GM10248 (cell line): ENCODE results near the gene SPEM2.

ENCODE experiments used
- CTCF ChIA-PET: fragments of 300-600 bp; sonication (Branson Sonifier 250); formaldehyde crosslinking; extraction: SDS; loops from one replicate; lab custom pipeline; 2021; ENCODE audit warnings: antibody characterized with exemption; lab: Yijun Ruan, JAX
- POLR2A ChIA-PET: fragments of 350-650 bp; sonication (Branson Sonifier 250); formaldehyde crosslinking; extraction: SDS; loops from one replicate; lab custom pipeline; 2020; ENCODE audit warnings: antibody characterized with exemption; lab: Yijun Ruan, JAX
- DNase-seq: peaks from one replicate; pipeline ENCODE4 v3.0.0; 2012; ENCODE audit errors: extremely low spot score
- TF ChIP-seq, protein P1 (sequence below): IDR thresholded peaks from 2 replicates; pipeline ENCODE4 v1.5.1; 2012; ENCODE audit warnings: mild to moderate bottlenecking, low read depth; ENCODE audit errors: extremely low read depth, missing control alignments, control extremely low read depth

The SPEM2 gene

DNA sequence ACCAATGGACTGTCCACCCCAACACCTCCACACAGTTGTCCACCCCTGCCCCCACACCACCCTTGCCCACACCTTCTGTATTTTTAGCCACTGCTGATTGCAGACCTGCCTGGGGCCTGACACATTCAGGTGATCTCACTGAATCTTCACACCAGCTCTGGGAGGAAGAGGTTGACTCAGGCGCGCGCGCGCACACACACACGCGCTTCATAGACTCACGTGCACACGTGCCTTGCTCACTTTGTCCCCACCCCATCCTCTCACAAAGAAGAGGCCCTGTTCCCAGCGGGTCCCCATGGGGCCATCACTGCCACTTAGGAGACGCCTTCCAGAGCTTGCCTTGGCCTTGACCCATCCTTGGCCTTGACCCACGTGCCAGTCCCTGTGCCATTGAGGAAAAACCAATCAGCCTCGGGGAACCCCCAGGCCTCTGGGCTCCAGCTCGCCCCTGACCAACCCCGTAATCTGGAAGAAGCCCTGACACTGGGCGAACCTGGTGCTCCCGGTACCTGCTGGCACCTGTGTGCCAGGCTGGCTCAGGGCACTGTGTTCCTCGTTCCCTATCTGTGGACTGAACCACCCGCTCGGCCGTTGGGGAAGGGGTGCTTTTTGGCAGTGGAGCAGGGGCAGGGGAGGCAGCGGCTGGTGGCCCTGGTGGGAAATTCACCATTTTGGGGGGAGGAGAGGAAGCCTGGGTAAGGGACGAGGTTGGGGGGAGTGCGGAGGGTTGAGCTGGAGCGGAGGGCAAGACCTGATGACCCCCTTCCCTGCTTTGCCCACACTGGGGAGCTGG is 14.6 kb upstream of the SPEM2 start:
- CTCF ChIA-PET: no interaction called here
- TF ChIP-seq, protein P1, sequence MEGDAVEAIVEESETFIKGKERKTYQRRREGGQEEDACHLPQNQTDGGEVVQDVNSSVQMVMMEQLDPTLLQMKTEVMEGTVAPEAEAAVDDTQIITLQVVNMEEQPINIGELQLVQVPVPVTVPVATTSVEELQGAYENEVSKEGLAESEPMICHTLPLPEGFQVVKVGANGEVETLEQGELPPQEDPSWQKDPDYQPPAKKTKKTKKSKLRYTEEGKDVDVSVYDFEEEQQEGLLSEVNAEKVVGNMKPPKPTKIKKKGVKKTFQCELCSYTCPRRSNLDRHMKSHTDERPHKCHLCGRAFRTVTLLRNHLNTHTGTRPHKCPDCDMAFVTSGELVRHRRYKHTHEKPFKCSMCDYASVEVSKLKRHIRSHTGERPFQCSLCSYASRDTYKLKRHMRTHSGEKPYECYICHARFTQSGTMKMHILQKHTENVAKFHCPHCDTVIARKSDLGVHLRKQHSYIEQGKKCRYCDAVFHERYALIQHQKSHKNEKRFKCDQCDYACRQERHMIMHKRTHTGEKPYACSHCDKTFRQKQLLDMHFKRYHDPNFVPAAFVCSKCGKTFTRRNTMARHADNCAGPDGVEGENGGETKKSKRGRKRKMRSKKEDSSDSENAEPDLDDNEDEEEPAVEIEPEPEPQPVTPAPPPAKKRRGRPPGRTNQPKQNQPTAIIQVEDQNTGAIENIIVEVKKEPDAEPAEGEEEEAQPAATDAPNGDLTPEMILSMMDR: no peak
- POLR2A ChIA-PET: no interaction called here
- no peak for DNase-seq

DNA sequence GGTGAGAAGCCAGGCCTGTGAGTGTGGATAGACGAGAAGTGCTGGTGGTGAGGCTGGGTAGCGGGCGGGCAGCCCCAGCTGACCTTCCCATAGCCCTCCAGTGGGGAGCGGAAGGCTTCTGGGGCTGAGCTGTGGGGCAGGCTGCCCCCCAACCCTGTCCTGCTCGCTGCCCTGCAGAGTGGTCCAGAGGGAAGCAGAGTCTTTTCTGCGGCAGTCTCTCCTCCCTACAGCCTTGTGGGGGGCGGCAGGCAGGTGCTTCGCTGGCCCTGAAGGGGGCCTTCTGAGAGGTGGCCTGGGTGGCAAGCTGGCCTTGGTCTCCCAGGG is 14.0 kb upstream of the SPEM2 start:
- DNase-seq: no peak
- TF ChIP-seq, protein P1: no peak
- ChIA-PET CTCF (no interaction called here), POLR2A (no interaction called here)

DNA sequence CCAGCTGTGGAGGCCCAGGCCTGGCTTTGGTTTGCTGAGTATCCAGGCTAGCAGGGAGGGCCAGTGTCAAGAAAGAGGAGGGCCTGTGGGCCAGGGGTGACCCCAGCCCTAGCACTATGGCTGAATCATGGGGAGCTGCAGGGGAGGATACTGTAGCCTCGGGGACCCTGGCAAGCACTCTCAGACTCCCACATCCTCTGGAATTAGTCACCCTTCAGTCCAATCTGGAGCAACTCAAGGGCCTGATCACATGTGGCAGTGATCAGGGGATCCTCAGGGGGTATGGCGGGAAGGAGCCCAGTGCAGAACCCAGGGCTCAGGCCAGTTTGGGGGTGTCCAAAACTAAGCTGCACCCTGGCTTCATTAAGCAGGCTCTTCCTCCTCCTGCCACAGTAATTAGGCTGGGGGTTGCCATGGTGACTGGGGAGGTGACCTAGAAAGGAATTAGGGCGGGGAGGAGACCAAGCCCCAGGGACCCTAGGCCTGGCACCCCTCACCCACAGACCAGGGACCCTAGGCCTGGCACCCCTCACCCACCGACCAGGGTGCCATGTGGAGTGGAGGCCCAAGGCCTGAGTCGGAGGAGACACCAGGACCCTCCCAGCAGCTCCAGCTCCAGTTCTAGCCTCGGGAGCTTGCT is 11.9 kb upstream of the SPEM2 start:
- no peak for DNase-seq
- POLR2A ChIA-PET: no interaction called here
- CTCF ChIA-PET: interaction anchor here (1.1 to 1.6 kb wide), 2 partner anchors 8 to 58 kb away, joined by 3 read pairs; no protein-coding TSS in a partner anchor
- TF ChIP-seq, protein P1: no peak

DNA sequence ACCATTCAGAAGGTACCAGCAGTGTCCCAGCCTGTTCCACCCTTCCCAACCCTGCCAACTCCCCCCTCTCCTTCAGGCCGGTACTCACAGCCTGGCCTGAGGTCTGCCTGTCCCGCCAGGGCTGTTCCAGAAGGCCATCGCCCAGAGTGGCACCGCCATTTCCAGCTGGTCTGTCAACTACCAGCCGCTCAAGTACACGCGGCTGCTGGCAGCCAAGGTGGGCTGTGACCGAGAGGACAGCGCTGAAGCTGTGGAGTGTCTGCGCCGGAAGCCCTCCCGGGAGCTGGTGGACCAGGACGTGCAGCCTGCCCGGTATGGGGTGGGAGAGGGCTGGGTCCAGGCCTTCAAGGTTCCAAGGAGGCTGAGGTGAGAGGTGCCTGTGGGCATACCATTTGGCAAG is 10.6 kb upstream of the SPEM2 start:
- ChIA-PET CTCF (no interaction called here), POLR2A (no interaction called here)
- TF ChIP-seq, protein P1: no peak
- DNase-seq: no peak

DNA sequence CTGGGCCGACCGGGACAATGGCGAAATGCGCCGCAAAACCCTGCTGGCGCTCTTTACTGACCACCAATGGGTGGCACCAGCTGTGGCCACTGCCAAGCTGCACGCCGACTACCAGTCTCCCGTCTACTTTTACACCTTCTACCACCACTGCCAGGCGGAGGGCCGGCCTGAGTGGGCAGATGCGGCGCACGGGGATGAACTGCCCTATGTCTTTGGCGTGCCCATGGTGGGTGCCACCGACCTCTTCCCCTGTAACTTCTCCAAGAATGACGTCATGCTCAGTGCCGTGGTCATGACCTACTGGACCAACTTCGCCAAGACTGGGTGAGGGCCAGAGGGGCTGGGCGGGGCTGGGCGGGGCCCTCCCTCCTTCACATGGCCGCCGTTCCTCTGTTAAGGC is 9.6 kb upstream of the SPEM2 start:
- TF ChIP-seq, protein P1: no peak
- no peak for DNase-seq
- CTCF ChIA-PET: no interaction called here
- POLR2A ChIA-PET: interaction anchor here (0.6 kb wide), 1 partner anchor 69 kb away, joined by 4 read pairs; the partner anchor contains the start of gene POLR2A

DNA sequence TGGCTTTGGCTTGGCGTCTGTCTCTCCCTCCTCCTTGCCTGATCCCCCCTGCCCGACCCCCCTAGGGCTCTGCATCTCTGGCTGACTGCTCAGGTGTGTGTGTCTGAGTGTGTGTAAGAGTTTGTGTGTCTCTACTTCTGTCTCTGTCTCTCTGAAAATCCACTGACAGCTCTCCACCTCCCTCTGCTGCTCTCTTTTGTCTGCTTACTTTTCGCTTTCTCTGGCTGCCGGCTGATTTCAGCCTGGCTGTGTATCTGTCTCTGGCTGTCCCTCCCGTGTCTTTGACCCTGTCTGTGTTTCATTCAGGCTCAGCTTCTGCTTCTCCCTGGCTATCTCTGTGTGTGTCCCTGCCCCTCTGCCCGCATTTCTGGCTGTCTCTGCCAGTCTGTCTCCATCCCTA is 9.1 kb upstream of the SPEM2 start:
- no peak for DNase-seq
- POLR2A ChIA-PET: interaction anchor here (0.6 kb wide), 1 partner anchor 68 kb away, joined by 4 read pairs; the partner anchor contains the start of gene POLR2A
- TF ChIP-seq, protein P1: peak; percentile 4
- CTCF ChIA-PET: no interaction called here
